Stimulated activated naive CD8-positive, alpha-beta T cell treated with anti-CD3 and anti-CD28 coated beads, Interleukin-15, amount 100 ng/mL, for 72 hours (primary cell): ENCODE data around the gene MNAT1.
"Not testable (repeated sequence)": the region's sequence is repeated elsewhere in the genome, so short reads cannot be mapped to it uniquely, and the experiment has no call there.

Experiments used
- ATAC-seq: fragments of 150-1000 bp; cut with Tn5 transposase; 2 replicates; pipeline ENCODE4 v1.10.0; 2021; ENCODE audit warnings: mild to moderate bottlenecking, moderate library complexity
- DNase-seq, 2 donors: peaks; one replicate each; pipeline ENCODE4 v3.0.0; 2021 to 2022
- H3K27ac Mint-ChIP-seq, 2 donors: one replicate each; pipeline ENCODE4 v1.8.0; 2022; ENCODE audit warnings: mild to moderate bottlenecking in 2 of 2, mixed read lengths in 2 of 2, moderate library complexity in 2 of 2
- H3K27me3 Mint-ChIP-seq: one replicate; pipeline ENCODE4 v1.8.0; 2022; ENCODE audit warnings: mixed read lengths
- H3K4me1 Mint-ChIP-seq: one replicate; pipeline ENCODE4 v1.8.0; 2022; ENCODE audit warnings: mild to moderate bottlenecking, mixed read lengths
- H3K4me3 Mint-ChIP-seq, 2 donors: one replicate each; pipeline ENCODE4 v1.8.0; 2022; ENCODE audit warnings: mild to moderate bottlenecking in 2 of 2, mixed read lengths in 2 of 2, moderate library complexity in 1 of 2
- H3K9me3 Mint-ChIP-seq, 2 donors: one replicate each; pipeline ENCODE4 v1.8.0; 2022; ENCODE audit warnings: mixed read lengths in 2 of 2

Gene MNAT1

DNA sequence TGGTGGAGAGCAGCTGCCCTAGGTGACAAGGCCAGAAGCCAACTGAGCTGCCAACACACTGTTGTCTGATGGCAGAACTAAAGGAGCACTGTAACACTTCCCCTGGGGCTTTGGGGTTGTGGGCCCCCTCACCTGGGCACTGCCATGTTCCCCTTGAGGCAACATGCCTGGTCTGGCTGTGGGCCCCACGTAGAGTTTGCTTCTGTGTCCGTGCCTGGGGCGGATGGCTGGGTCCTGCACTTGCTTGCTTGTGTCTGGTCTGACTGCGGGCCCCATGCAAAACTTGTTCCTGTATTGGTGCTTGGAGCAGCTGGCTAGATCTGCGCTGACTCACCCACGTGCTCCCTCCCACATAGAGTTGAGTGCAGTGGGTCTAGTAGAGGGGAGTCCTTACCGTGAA lies 78.4 kb downstream of the MNAT1 start:
- no peak for ATAC-seq
- no peaks in the 10 kb centered on the region for H3K4me1 Mint-ChIP-seq

DNA sequence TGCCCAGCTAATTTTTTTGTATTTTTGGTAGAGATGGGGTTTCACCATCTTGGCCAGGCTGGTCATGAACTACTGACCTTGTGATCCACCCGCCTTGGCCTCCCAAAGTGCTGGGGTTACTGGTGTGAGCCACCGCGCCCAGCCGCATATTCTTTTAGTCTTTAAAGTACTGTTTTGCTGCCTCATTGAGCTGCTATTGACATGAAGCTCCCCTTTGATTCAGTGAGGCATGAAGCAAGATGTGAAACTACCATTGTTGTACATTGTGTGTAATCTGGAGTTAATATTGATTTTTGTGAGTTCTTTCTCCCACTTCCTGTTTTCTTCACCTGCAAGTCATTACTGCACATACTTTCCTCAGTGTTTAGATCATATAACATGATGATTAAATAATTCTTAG lies 80.8 kb downstream of the MNAT1 start:
- H3K9me3 Mint-ChIP-seq = no peaks in the 10 kb centered on the region
- no peaks in the 10 kb centered on the region for H3K4me1 Mint-ChIP-seq
- DNase-seq (no peak), ATAC-seq (no peak)
- no peak overlapping the region for H3K4me3 Mint-ChIP-seq
- no peaks in the 10 kb centered on the region for H3K27me3 Mint-ChIP-seq
- no peak overlapping the region for H3K27ac Mint-ChIP-seq

More for the DNA sequence above, 78.4 kb downstream of the MNAT1 start:
- H3K27me3 Mint-ChIP-seq = no peaks in the 10 kb centered on the region
- no peak for DNase-seq
- peak overlapping the region in 1 of 2 donors; percentile 14 for H3K27ac Mint-ChIP-seq
- H3K9me3 Mint-ChIP-seq = no peaks in the 10 kb centered on the region
- no peak overlapping the region for H3K4me3 Mint-ChIP-seq

DNA sequence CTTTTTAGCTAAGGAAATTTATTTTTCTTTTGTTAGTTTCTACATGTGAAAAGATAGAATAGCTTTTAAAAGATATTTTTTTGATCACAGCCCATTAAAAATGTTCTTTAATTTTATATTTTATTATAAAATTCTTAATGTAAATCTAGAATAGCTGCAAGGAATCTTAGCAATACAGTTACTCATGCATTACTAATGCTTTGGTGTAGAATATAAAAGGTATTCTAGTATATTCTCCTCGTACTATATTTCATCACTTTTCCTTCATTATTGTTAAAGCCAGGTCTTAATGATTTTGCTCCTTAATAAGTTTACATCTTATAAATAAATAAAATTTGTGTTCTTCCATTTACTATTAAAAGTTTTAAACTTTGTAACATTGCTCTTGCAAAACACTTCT lies 82.6 kb downstream of the MNAT1 start:
- Mint-ChIP-seq H3K9me3 (no peaks in the 10 kb centered on the region), H3K27ac (no peak overlapping the region), H3K4me3 (no peak overlapping the region), H3K27me3 (no peaks in the 10 kb centered on the region), H3K4me1 (no peaks in the 10 kb centered on the region)
- DNase-seq (no peak), ATAC-seq (no peak)

DNA sequence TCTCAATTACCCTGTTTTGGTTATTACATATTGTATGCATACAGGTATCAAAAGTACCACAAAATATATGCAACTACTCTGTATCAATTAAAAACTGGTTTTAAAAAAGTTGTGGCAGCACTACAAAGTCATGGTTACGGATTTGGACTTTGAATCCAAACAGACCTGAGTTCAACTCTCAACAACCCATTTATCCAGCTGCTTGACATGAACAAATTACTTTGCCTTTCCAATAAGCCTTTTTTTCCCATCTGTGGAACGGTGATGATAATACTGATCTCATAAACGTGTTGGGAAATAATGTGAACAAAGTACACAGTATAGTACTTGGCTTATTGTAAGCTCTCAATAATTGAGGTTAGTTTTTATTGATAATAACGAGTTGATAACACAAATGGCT lies 85.0 kb downstream of the MNAT1 start:
- Mint-ChIP-seq H3K9me3 (no peaks in the 10 kb centered on the region), H3K4me3 (no peak overlapping the region), H3K4me1 (no peaks in the 10 kb centered on the region), H3K27me3 (no peaks in the 10 kb centered on the region), H3K27ac (no peak overlapping the region)
- no peak for DNase-seq
- no peak for ATAC-seq

DNA sequence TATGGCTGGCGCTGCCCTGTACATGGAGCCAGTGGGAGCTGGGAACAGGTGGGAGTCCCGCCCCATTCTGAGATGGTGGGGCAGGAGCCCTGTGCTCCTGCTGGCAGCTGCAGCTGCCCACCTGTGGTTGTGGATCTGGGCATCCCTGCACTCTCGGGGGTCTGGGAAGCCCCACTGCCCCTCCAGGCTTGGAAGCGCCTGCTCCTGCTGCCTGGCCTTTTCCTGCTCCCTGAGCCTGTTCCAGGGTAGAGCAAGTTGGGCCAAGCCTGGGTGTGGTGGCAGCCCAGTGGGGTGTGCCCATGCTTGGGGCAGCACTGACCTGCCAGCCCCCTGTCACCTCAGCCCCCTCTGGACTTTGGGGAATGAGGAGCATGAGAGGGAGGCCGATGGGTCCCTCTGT lies 104.0 kb downstream of the MNAT1 start:
- Mint-ChIP-seq H3K27ac (no peak overlapping the region), H3K27me3 (no peaks in the 10 kb centered on the region), H3K4me1 (no peaks in the 10 kb centered on the region), H3K9me3 (peaks cover 10 to 20% of the 10 kb centered on the region in 2 donors), H3K4me3 (no peak overlapping the region)
- DNase-seq = no peak
- no peak for ATAC-seq

DNA sequence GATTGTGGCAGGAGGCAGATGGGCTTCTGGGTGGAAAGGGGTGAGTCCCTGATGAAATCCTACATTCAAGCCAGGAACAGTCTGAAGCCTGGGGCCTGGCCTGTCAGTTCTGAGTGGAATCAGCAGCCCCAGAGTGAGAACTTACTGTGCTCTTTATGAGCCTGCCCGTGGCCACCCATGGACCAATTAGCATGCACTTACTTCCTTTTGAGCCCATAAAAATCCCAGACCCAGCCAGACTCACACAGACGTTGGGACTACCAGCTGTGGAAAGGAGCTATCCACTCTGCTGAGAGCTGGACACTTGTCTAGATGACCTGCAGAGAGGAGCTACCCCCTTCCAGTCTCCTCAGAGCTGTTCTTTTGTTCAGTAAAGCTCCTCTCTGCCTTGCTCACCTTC lies 104.5 kb downstream of the MNAT1 start:
- DNase-seq = no peak
- H3K4me1 Mint-ChIP-seq = no peaks in the 10 kb centered on the region
- H3K27ac Mint-ChIP-seq = no peak overlapping the region
- ATAC-seq = no peak
- H3K4me3 Mint-ChIP-seq = no peak overlapping the region
- H3K27me3 Mint-ChIP-seq = no peaks in the 10 kb centered on the region
- peaks cover 10 to 20% of the 10 kb centered on the region in 2 donors for H3K9me3 Mint-ChIP-seq

DNA sequence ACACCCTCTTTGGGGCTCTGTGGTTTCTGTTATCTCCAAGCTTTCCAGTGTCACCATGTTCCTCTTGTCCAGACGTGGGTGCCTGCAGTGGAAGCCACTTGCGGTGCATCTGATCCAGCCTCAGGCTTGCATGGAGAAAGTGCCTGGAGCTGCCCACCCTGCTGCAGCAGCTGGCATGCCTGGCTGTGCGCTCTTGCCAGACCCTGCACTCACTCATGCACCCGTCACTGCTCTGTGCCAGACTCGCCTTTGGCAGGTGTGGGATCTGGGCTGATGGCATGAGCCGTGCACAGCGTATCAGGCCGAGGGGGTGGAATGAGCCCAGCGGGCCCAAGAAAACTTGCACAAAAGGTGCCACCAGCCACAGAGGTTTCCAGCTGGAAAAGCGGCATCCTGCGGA lies 105.1 kb downstream of the MNAT1 start:
- no peaks in the 10 kb centered on the region for H3K4me1 Mint-ChIP-seq
- ATAC-seq (no peak), DNase-seq (no peak)
- no peak overlapping the region for H3K4me3 Mint-ChIP-seq
- H3K27me3 Mint-ChIP-seq = no peaks in the 10 kb centered on the region
- no peak overlapping the region for H3K27ac Mint-ChIP-seq
- H3K9me3 Mint-ChIP-seq = peaks cover 10 to 20% of the 10 kb centered on the region in 2 donors

DNA sequence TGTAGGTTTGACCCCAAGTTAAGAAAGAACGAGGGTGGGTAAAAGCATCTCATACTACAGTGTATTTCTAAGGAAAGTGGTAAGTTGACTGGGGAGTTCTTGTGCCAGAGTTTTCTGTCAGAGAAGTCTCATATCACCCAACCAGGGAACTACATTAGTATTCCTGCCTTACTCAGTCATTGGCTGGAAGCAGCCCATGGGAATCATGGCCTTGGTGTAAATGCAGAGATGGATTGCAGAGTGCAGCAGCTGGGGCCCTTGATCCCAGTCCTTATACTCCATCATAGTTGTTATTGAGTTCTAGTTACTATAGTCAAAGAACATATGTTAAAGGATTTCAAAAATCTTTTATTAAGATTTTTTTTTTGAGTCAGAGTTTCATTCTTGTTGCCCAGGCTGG lies 105.8 kb downstream of the MNAT1 start:
- Mint-ChIP-seq H3K9me3 (peaks cover 5 to 13% of the 10 kb centered on the region in 2 donors), H3K4me3 (no peak overlapping the region), H3K4me1 (no peaks in the 10 kb centered on the region), H3K27ac (no peak overlapping the region), H3K27me3 (no peaks in the 10 kb centered on the region)
- no peak for DNase-seq
- ATAC-seq = no peak

DNA sequence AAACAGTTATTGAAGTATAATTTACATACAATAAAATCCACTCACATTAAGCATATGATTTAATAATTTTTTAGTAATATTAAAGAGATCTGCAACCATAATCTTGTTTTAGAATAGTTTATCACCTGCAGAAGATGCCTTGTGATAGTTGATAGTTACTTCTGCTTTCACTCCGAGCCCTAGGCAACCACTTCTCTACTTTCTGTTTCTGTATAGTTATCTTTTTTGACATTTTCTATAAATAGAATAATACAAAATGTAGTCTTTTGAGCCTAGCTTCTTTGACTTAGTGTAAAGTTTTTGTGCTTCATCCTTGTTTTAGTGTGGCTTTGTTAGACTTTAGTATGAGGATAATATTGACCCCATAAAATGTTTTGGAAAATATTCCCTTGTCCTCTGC lies 111.0 kb downstream of the MNAT1 start:
- Mint-ChIP-seq H3K9me3 (peaks cover 0 to 7% of the 10 kb centered on the region in 2 donors), H3K4me1 (peaks cover 7% of the 10 kb centered on the region), H3K27me3 (no peaks in the 10 kb centered on the region), H3K27ac (no peak overlapping the region), H3K4me3 (no peak overlapping the region)
- ATAC-seq (no peak), DNase-seq (no peak)

DNA sequence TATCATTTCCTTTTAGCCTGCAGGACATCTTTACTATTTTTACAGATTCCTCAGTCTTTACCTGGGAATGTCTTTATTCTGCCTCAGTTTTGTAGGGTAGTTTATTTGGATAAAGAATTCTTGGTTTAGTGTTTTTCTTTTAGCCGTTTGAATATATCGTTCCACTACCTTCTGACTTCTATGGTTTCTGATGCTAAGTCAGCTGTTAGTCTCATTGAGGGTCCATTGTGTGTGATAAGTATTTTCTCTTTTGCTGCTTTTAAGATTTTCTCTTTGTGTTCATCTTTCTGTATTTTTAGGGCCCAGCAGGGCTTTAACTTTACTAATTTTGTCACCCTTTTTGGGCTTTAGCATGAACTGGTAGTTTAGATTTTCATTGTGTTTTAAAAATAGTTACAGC lies 113.5 kb downstream of the MNAT1 start:
- no peaks in the 10 kb centered on the region for H3K27me3 Mint-ChIP-seq
- peaks cover 7% of the 10 kb centered on the region for H3K4me1 Mint-ChIP-seq
- no peak for DNase-seq
- H3K4me3 Mint-ChIP-seq = no peak overlapping the region
- ATAC-seq = no peak
- H3K27ac Mint-ChIP-seq = no peak overlapping the region
- peaks cover 7 to 18% of the 10 kb centered on the region in 2 donors for H3K9me3 Mint-ChIP-seq

DNA sequence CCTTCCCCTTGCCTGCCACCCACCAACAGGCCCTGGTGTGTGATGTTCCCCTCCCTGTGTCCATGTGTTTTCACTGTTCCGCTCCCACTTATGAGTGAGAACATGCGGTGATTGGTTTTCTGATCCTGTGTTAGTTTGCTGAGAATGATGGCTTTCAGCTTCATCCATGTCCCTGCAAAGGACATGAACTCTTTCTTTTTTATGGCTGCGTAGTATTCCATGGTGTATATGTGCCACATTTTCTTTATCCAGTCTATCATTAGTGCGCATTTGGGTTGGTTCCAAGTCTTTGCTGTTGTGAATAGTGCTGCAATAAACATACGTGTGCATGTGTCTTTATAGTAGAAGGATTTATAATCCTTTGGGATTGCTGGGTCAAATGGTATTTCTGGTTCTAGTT lies 117.1 kb downstream of the MNAT1 start:
- ATAC-seq, H3K27me3 Mint-ChIP-seq, DNase-seq, H3K4me3 Mint-ChIP-seq, H3K27ac Mint-ChIP-seq: not testable (repeated sequence)
- Mint-ChIP-seq H3K4me1 (peaks cover 10% of the 10 kb centered on the region), H3K9me3 (peaks cover 7 to 26% of the 10 kb centered on the region in 2 donors)

DNA sequence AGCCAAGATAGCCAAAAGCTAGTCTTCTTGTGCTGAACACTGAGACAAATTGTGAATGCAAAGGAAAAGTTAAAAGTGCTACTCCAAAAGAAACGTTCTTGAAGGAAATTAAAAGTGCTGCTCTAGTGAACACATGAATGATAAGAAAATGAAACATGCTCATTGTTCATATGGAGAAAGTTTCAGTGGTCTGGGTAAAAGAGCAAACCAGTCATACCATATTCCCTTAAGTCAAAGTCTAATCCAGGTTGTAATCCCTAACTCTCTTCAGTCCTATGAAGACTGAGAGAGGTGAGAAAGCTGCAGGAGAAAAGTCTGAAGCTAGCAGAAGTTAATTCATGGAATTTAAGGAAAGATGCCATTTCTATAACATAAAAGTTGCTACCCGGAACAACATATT lies 121.5 kb downstream of the MNAT1 start:
- Mint-ChIP-seq H3K4me3 (no peak overlapping the region), H3K27ac (no peak overlapping the region), H3K27me3 (no peaks in the 10 kb centered on the region), H3K4me1 (peaks cover 10% of the 10 kb centered on the region), H3K9me3 (peaks cover 7 to 25% of the 10 kb centered on the region in 2 donors)
- ATAC-seq (peak; percentile 81), DNase-seq (no peak)

DNA sequence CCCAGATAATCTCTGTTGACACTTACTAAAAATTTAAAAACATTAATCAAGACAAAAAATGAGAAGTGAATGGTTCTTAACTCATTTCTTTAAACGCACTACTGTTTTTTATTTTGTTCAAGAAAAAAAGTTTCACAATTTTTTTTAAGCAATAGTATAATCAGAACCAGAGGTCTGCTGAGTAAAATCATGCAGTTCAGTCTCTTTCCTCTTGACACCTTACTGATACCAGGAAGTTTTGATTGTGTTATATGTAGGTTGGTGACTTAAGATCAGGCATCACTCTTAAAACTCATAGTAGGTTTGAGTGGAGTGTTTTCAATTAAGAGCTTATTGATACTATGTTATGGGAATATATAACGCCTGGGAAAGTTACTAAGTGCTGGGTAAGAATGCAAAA lies 125.0 kb downstream of the MNAT1 start:
- no peak overlapping the region for H3K4me3 Mint-ChIP-seq
- no peaks in the 10 kb centered on the region for H3K27me3 Mint-ChIP-seq
- H3K4me1 Mint-ChIP-seq = peaks cover 11% of the 10 kb centered on the region
- DNase-seq (no peak), ATAC-seq (peak; percentile 84)
- peaks cover 0 to 14% of the 10 kb centered on the region in 2 donors for H3K9me3 Mint-ChIP-seq
- no peak overlapping the region for H3K27ac Mint-ChIP-seq

DNA sequence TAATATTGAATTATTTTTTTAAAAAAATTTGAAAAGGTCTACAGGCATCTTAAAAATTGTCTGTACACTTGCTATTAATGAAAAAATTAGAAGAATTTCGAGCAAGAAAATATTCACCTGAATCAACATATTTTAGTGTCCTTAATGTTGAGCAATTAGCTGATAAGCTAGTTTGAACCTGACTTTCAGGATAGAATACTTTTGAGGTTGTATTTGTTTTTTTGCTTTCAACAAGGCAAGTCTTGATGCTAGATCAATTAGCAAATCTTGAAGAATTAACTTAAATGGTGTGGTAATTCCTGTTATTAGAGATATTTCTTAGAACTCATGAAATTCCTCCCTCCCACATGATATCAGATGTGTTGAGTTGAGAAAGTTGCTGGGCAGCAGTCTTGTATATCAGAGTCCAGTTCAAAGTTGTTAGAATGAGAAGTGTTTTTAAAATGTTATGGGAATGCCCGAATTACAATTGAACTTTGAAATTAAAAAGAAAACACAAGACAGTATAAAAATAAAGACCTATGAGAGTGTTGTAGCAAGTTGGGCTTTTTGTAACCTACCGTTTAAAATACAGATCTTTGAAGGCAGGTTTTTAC lies 127.1 kb downstream of the MNAT1 start:
- no peaks in the 10 kb centered on the region for H3K27me3 Mint-ChIP-seq
- H3K4me3 Mint-ChIP-seq = no peak overlapping the region
- H3K9me3 Mint-ChIP-seq = peaks cover 0 to 6% of the 10 kb centered on the region in 2 donors
- ATAC-seq (no peak), DNase-seq (no peak)
- peaks cover 4% of the 10 kb centered on the region for H3K4me1 Mint-ChIP-seq
- H3K27ac Mint-ChIP-seq = no peak overlapping the region

DNA sequence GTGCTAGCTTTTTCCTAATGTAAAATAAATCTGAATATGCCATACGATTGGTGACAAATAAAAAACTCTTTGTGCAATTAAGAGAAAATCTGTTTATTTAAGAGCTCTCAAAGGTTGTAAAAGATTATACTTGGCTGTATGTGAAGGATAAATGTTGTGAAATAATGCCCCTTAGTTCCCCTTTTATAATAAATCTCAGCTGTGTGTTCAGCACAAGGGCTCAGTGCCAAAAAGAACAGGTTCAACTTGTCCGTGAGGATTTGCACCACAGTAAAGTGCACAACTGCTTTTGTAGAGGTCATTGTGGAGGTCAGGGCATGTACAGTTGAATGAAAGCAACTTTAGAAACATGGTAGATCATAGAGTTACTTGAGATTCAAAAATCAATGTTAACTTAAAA lies 127.7 kb downstream of the MNAT1 start:
- Mint-ChIP-seq H3K27ac (no peak overlapping the region), H3K4me1 (peaks cover 5% of the 10 kb centered on the region)
- no peak for DNase-seq

DNA sequence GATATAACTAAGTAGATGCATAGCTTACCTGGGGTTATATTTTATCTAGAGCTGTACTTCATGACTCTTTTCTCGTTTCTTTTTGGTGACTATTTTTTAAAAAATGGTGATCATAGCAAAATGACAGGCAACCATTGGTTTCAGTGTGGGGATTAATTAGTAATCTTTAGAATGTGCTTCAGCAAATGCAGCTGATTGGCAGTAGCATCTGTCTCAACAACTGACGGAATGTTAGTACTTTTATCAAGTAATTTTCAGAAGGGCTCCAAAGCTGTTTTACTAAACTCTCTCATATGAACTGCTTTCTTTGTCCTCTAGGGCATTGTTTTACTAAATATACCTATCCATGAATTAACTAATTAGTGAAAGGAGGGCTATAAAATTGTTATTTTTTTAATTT lies 128.7 kb downstream of the MNAT1 start:
- Mint-ChIP-seq H3K27me3 (no peaks in the 10 kb centered on the region), H3K9me3 (no peaks in the 10 kb centered on the region)
- no peak for DNase-seq

More for the DNA sequence above, 127.7 kb downstream of the MNAT1 start:
- Mint-ChIP-seq H3K4me3 (no peak overlapping the region), H3K27me3 (no peaks in the 10 kb centered on the region), H3K9me3 (peaks cover 0 to 1% of the 10 kb centered on the region in 2 donors)
- no peak for ATAC-seq

More for the DNA sequence above, 128.7 kb downstream of the MNAT1 start:
- peaks cover 14% of the 10 kb centered on the region for H3K4me1 Mint-ChIP-seq
- ATAC-seq = no peak
- no peak overlapping the region for H3K4me3 Mint-ChIP-seq
- H3K27ac Mint-ChIP-seq = no peak overlapping the region
